Cardiac muscle cell (in vitro differentiated cells and primary cell): ENCODE measurements around the gene PIK3R5. TPM values are rescaled to one million over a fixed set of nuclear protein-coding genes. Genes with fewer than 3 reads are reported as not detected.
"Not testable (repeated sequence)": the region's sequence is repeated elsewhere in the genome, so short reads cannot be mapped to it uniquely, and the experiment has no call there.

Experiments
- DNase-seq, 2 donors: peaks; one replicate each; pipeline versions ENCODE4 v3.0.0 to v3.0.0-alpha.2; 2010 to 2017; ENCODE audit warnings: low read depth in 1 of 2, low spot score in 1 of 2
- H3K27ac ChIP-seq: fragments of 200-600 bp; sonication (generic); 2 replicates; pipeline ENCODE4 v1.5.1; 2016
- H3K27me3 ChIP-seq: fragments of 200-600 bp; sonication (generic); 2 replicates; pipeline ENCODE4 v1.6.0; 2016; ENCODE audit warnings: control low read depth
- H3K36me3 ChIP-seq: fragments of 200-600 bp; sonication (generic); 2 replicates; pipeline ENCODE4 v1.5.1; 2016; ENCODE audit warnings: control low read depth
- H3K4me1 ChIP-seq: fragments of 200-600 bp; sonication (generic); 2 replicates; pipeline ENCODE4 v1.8.1; 2017; ENCODE audit warnings: low read depth, mild to moderate bottlenecking, mixed run types
- H3K4me3 ChIP-seq: fragments of 200-600 bp; sonication (generic); 2 replicates; pipeline ENCODE4 v1.5.1; 2016; ENCODE audit warnings: mild to moderate bottlenecking
- H3K9me3 ChIP-seq: fragments of 200-600 bp; sonication (generic); 2 replicates; pipeline ENCODE4 v1.5.1; 2017; ENCODE audit warnings: low read depth, mild to moderate bottlenecking, control low read depth
- CTCF ChIP-seq: IDR thresholded peaks from 2 replicates; pipeline ENCODE4 v1.5.1; 2012; ENCODE audit warnings: low read depth, mild to moderate bottlenecking, low read length
- polyA plus RNA-seq: library from polyadenylated mRNA; unstranded; fragments of >200 nt; fragmentation: Nextera tagmentation; extraction: Ambion mirVana; gene quantifications from 2 replicates; pipeline ENCODE4 v1.2.1, GENCODE V29; 2016
- total RNA-seq: library from RNA; depleted of rRNA; stranded (reverse); fragments of >200 nt; gene quantifications from 2 replicates; pipeline ENCODE4 v1.2.3, GENCODE V29; 2016

Gene PIK3R5
- total and polyA plus RNA-seq, 2 experiments from 2014 or later = 0.09 to 0.38 TPM

- H3K27me3 ChIP-seq = peaks cover 30% of the 10 kb centered on the region
- H3K4me3 ChIP-seq = no peak overlapping the region
- no peaks in the 10 kb centered on the region for H3K36me3 ChIP-seq
- no peak overlapping the region for H3K27ac ChIP-seq
- peak; percentile 96 for TF ChIP-seq CTCF
- no peaks in the 10 kb centered on the region for H3K9me3 ChIP-seq
- no peaks in the 10 kb centered on the region for H3K4me1 ChIP-seq
- DNase-seq = peak; percentile 58 to 83
These were observed 28.8 kb upstream of the PIK3R5 start for GRCh38 chr17:8994319-8994718.

- Histone ChIP-seq H3K27me3 (peaks cover 14% of the 10 kb centered on the region), H3K9me3 (no peaks in the 10 kb centered on the region), H3K36me3 (no peaks in the 10 kb centered on the region), H3K4me3 (no peak overlapping the region), H3K27ac (no peak overlapping the region), H3K4me1 (no peaks in the 10 kb centered on the region)
- peak; percentile 72 to 78 for DNase-seq
- peak; percentile 84 for TF ChIP-seq CTCF
These were observed 26.2 kb upstream of the PIK3R5 start for GRCh38 chr17:8991514-8992285.

GRCh38 chr17:8988263-8988935, 22.9 kb upstream of the PIK3R5 start:
- H3K4me1 ChIP-seq, H3K27ac ChIP-seq, H3K27me3 ChIP-seq, H3K9me3 ChIP-seq, H3K36me3 ChIP-seq, H3K4me3 ChIP-seq, DNase-seq: not testable (repeated sequence)

- H3K9me3 ChIP-seq = no peaks in the 10 kb centered on the region
- DNase-seq = no peak
- no peak overlapping the region for H3K4me3 ChIP-seq
- TF ChIP-seq CTCF = peak; percentile 12
- no peaks in the 10 kb centered on the region for H3K36me3 ChIP-seq
- H3K27me3 ChIP-seq = no peaks in the 10 kb centered on the region
- H3K27ac ChIP-seq = no peak overlapping the region
- no peaks in the 10 kb centered on the region for H3K4me1 ChIP-seq
These were observed 20.8 kb upstream of the PIK3R5 start for GRCh38 chr17:8986295-8986694.

GRCh38 chr17:8985054-8985701, 19.7 kb upstream of the PIK3R5 start:
- Histone ChIP-seq H3K36me3 (no peaks in the 10 kb centered on the region), H3K4me1 (no peaks in the 10 kb centered on the region), H3K27me3 (no peaks in the 10 kb centered on the region), H3K9me3 (no peaks in the 10 kb centered on the region), H3K27ac (no peak overlapping the region), H3K4me3 (no peak overlapping the region)
- no peak for TF ChIP-seq CTCF
- no peak for DNase-seq

GRCh38 chr17:8984225-8984624, 18.7 kb upstream of the PIK3R5 start:
- H3K4me3 ChIP-seq, H3K36me3 ChIP-seq: not testable (repeated sequence)

More at GRCh38 chr17:8984225-8984624, 18.7 kb upstream of the PIK3R5 start:
- not testable (repeated sequence) for H3K27ac ChIP-seq, H3K9me3 ChIP-seq, DNase-seq, H3K27me3 ChIP-seq, H3K4me1 ChIP-seq
